Activated effector memory CD4-positive, alpha-beta T cell treated with anti-CD3 and anti-CD28 coated beads, Interleukin-2, amount 50 U/mL, for 16 hours (primary cell): ENCODE data around the gene GCNT2.
A peak's percentile ranks its signal among the peaks of the same experiment; 100 is the strongest.
"Not testable (repeated sequence)": the region's sequence is repeated elsewhere in the genome, so short reads cannot be mapped to it uniquely, and the experiment has no call there.

Experiments used
- DNase-seq: peaks from one replicate; pipeline ENCODE4 v3.0.0-alpha.2; 2020

GCNT2 gene

DNA sequence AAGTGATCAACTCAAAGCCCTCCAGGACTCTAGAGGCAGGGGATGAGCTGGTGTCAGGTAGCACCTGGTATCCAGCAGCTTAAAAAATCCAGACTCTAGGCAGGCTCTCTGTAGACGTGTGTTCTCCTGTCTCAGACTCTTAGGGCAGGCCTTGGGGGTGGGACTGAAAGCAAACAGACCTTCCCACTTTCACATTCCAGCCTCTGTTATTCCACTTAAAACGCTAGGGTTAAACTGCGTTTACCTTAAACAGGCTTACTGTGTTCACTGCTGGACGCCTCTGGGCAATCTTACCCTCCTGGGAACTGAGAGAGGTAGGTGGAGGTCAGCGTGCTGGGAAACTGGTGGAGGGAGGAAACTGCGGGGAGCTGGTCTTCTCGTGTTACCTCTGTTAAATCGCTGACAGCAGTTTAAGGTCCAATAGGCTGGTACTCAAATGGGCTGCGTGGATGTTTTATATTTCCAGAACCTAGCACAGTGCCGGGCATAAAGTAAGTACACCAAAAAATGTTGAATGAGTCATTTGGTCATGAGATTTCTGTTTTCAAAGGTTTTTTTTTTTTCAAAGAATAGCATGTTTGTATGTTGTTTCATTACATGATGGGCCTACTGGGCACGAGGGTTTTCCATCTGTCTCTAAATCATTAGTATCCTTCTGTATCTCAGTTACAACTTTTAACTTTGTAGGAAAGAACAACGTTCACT is at the start of gene GCNT2:
Gene GCNT2, plus strand, starts transcription at position 248 of the 705 bp plus-strand sequence. CDS start 7,561 bp downstream, outside the sequence.
- DNase-seq = no peak

DNA sequence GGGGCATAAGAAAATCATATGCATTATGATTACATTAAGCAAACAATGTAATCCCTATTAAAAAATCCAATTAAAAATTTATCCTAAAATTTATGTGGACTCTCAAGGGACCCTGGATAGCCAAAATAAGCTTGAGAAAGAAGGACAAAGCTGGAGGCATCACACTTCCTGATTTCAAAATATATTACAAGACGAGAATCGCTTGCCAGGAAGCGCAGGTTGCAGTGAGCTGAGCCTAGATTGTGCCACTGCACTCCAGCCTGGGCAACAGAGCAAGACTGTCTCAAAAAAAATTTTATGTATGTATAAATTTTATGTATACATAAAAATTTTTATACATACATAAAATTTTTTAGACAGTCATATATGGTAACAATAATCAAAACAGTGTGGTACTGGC is 48.5 kb upstream of the GCNT2 start:
- no peak for DNase-seq

DNA sequence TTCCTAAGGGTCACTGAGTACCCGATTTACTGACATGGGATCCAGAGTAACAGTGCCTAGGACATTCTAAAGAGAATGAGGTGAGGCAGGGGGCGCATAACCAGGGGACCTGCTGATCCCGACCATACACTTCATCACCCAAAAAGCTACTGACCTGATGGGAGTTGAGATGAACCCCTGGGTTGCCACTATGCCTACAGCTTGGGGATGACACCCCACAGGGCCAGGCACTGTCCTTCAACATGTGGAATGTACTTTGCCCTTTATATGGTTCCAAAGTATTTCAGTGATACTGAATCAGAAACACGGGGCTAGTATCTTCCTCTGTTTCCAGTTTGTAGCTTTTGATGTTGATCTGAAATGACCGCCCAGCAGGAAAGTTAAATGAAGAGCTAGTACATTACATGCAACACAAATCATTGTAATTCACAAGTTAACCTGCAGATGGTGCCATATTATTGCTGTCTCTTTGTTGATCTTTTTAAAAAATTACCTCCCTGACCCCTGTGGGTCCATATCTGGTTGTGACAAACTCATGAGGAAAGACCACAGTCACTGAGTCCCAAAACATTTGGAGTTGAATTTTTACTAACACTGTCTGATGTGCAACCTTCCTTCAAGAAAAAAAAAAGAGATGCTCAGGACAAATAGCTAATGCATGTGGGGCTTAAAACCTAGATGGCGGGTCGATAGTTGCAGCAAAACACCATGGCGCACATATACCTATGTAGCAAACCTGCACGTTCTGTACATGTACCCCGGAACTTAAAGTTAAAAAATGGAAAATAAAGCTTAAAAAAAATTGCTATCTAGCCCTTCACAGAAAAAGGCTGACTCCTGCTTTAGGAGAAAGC is 42.7 kb upstream of the GCNT2 start:
- DNase-seq = no peak

GRCh38 chr6:10479939-10480700 is 41.0 kb upstream of the GCNT2 start:
- DNase-seq = no peak

GRCh38 chr6:10481101-10481500 is 40.0 kb upstream of the GCNT2 start:
- no peak for DNase-seq

DNA sequence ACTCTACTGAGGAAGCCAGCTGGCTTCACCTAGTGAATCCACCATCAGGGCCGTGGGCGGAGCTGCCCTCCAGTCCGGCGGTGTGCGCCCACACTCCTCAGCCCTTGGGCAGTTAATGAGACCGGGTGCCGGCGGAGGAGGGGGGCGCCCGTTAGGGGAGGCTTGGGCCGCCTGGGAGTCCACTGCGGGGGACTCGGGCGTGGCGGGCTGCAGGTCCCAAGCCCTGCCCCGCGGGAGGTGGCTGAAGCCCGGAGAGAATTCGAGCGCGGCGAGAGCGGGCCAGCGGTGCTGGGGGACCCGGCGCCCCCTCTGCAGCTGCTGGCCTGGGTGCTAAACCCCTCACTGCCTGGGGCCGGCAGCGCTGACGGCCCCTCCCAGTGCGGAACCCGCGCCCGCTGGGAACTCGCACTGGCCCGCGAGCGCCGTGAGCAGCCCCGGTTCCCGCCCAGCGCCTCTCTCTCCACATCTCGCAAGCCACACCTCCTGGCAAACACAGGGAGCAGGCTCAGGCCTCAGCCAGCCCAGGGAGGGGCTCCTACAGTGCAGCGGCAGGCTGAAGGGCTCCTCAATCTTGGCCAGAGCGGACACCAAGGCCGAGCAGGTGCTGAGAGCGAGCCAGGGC is 38.4 kb upstream of the GCNT2 start:
- no peak for DNase-seq

GRCh38 chr6:10484912-10485311 is 36.2 kb upstream of the GCNT2 start:
- DNase-seq = no peak

DNA sequence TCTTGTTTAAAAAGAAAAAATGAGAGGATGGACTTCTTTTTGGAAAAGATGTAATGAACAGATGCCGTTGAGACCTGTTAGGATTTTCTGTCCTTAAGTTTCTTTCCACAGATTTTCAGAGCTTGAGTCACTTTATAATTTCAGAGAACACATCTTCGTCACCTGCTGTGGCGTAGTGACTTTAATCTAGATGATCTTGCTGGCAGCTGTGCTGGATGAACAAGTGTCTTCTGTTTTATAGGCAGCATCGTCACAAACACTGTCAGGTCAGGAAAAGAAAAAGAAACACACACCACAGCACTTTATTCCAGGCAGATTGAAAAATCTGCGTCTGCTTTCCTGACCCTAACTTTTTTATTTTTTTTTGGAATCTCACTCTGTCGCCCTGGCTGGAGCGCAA is 35.7 kb upstream of the GCNT2 start:
- no peak for DNase-seq

GRCh38 chr6:10486215-10486614 is 34.9 kb upstream of the GCNT2 start:
- DNase-seq = no peak

DNA sequence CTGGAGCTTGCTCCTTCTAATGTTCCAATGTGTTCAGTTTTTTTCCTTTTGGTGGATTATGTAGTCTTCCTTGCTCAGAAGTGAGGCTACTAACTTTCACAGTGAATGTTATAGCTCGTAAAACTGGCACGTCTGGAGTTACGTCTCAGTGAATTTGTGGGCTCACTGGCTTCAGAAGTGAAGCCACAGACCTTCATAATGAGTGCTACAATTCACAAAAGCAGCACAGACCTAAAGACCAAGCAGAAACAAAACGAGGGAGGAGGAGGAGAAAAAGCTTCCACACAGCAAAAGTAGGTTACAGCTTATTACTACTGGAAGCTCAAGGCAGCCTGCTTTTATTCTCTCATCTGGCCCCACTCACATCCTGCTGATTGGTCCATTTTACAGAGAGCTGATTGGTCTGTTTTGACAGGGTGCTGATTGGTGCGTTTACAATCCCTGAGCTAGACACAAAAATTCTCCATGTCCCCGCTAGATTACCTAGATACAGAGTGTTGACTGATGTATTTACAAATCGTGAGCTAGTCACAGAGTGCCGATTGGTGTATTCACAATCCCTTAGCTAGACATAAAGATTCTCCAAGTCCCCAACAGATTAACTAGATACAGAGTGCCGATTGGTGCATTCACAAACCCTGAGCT is 34.1 kb upstream of the GCNT2 start:
- not testable (repeated sequence) for DNase-seq

- DNase-seq = no peak
Observed at GRCh38 chr6:10487668-10488327, 33.4 kb upstream of the GCNT2 start.

DNA sequence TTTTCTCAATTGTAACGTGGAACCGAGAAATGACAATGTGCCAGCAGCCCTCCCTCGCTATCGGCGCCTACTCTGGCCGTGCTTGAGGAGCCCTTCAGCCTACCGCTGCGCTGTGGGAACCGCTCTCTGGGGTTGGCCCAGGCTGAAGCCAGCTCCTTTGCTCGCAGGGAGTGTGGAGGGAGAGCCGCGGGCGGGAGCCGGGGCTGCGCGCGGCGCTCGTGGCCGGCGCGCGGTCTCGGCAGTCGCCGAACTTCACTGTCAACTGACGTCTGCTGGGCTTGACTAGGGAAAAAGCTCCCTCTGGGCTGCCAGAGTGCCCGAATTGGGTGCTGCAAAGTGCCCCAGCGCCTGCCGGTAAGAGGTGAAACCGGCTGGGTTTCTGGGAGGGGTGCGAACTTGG is 29.7 kb upstream of the GCNT2 start:
- no peak for DNase-seq

- DNase-seq = not testable (repeated sequence)
Observed at GRCh38 chr6:10491905-10492304, 29.2 kb upstream of the GCNT2 start.

DNA sequence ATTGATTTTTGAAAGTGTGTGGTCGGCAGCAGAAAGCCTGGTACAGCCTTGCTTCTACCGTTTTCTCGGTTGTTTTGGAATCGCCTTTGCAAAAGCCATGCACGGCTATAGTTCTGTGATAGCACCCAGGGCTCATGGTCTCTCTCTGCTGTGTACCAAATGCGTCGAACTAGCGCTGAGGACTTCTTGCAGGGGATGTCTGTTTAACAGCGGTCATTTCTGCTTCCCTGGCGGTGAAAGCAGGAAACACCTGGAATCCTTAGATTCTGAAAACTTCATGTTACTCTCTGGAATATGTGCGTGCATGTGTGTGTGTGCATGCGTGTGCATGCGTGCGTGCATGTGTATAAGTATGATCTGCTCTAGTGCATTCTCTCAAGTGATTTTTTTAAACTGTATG is 26.1 kb upstream of the GCNT2 start:
- DNase-seq = no peak

DNA sequence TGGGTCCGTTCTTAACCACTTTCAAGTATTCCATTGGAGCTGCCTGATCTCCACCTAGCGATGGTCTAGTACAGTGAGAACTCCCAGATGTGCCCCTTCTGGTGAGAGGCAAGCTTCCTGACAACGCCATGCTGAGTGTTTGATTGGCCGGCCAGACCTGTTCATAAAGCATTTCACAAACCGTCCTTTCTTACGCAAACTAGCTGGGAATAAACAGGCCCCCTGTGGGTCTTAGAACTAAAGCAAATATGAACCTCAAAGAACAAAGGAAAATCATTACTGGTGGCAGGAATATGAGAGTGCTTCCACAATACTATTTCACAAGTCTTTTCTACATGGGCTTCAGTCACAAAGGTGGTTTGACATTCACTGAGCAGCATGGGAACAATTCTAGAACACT is 15.6 kb upstream of the GCNT2 start:
- no peak for DNase-seq

DNA sequence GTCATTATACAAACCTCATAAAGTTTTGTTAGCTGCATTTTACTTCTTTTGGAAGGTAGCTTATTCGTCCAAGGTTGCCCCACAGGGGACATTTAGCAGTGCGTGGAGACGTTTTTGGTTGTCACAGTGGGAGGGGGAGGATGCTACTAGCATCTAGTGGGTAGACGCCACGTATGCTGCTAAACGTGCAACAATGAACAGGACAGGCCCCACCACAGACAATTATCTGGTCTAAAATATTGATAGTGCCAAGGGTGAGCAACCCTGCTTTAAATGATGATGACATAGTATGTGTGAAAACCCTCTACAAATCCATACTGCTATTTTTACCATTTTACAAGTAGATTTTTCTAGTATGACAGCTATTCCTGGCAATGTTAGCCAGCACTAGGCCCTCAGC is 13.9 kb upstream of the GCNT2 start:
- DNase-seq = no peak

- no peak for DNase-seq
Observed at GRCh38 chr6:10507715-10508114, 13.4 kb upstream of the GCNT2 start.

DNA sequence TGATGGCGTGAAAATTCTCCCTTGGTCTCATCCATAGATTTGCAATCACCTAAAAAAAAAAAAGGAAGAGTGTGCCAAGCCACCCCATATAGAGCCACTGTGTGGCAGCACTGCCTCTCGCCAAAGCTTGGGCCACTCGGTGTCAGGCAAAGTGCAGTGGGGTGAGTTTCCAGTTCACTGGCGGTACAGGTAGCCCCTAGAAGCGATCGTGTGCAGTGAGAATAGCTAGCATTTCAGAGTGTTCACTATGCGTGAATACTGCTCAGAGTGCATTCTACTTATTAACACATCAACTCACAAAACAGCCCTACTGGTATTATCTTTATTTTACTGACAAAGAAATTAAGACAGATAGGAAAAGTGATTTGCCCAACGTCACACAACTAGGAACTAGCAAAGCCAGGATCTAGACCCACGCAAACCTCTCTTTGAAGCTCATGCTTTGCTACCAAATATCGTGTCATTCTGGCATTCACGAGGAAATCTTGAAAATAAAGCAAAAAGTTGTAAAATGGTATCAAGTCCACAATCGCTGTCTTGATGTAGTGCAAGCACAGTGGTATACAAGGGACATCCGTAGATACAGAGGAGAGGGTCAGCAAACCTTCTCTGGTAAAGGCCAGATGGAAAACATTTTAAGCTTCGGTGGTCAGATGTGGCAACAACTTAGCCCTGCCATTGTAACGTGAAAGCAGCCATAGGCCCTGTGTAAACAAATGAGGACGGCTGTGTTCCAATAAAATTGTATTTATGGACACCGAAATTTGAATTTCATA is 10.4 kb upstream of the GCNT2 start:
- peak; percentile 69 for DNase-seq

DNA sequence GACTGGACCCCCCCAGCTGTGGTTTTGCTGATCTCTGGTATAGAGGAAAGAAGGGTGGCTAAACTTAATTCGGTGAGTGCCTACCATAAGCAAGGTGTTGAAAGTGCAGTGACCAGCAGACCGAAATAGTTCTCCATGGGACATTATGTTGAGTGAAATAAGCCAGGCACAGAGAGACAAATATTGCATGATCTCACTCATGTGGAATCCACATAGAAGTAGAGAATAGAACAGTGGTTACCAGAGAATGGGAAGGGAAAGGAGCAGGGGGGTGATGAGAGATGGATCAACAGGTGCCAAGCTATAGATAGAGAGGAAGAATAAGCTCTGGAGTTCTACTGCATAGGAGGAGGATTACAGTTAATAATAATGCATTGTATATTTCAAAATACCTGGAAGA is 9.7 kb upstream of the GCNT2 start:
- no peak for DNase-seq

GRCh38 chr6:10513544-10513943 is 7.6 kb upstream of the GCNT2 start:
- DNase-seq = no peak
